RWPE1 (cell line): ENCODE results near the gene RRM2.
A peak's percentile ranks its signal among the peaks of the same experiment; 100 is the strongest.

Experiments
- CTCF ChIA-PET: fragments of 350-600 bp; sonication (Branson Sonifier 250); formaldehyde crosslinking; extraction: SDS; loops from one replicate; lab custom pipeline; 2021; lab: Yijun Ruan, JAX
- POLR2A ChIA-PET: fragments of 400-600 bp; formaldehyde crosslinking; extraction: SDS; loops from one replicate; lab custom pipeline; 2020; ENCODE audit warnings: antibody characterized with exemption; ENCODE audit not compliant: low non-redundant PET; lab: Yijun Ruan, JAX
- DNase-seq: peaks from one replicate; pipeline ENCODE4 v3.0.0; 2012; ENCODE audit warnings: low spot score
- H3K27ac ChIP-seq: fragments of 450-650 bp; 2 replicates; pipeline ENCODE4 v1.5.1; 2017
- CTCF ChIP-seq: fragments of 450-650 bp; conservative IDR thresholded peaks from 2 replicates; pipeline ENCODE4 v1.5.1; 2017; ENCODE audit warnings: low read depth, mild to moderate bottlenecking

RRM2 gene

DNA sequence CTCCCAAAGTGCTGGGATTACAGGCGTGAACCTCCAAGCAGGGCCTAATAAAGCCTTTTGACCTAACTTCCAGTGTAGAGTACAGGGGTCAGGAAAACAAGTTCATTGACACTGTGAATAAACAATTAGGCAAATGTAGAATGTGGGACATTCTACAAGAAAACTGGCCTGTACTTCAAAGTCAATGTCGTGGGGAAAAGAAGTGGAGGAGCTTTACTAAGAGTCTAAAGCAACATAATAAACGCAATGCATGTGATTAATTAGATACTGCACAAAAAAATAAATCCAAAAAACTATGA is 3.6 kb upstream of the RRM2 start:
- ChIA-PET POLR2A (no interaction called here), CTCF (interaction anchor here (0.6 to 1.4 kb wide), 2 partner anchors 22 to 290 kb away, joined by 3 to 4 read pairs; no protein-coding TSS in a partner anchor)
- no peak overlapping the region; the same call in 1 of the 2 replicates for H3K27ac ChIP-seq

GRCh38 chr2:10119601-10120157 is 2.9 kb upstream of the RRM2 start:
- CTCF ChIA-PET: interaction anchor here (0.6 to 1.4 kb wide), 3 partner anchors 22 to 289 kb away, joined by 3 to 4 read pairs (median 3); no protein-coding TSS in a partner anchor
- POLR2A ChIA-PET: no interaction called here
- H3K27ac ChIP-seq: peak overlapping the region; percentile 95
- no peak for TF ChIP-seq CTCF
- DNase-seq: no peak

More for the DNA sequence above, 3.6 kb upstream of the RRM2 start:
- TF ChIP-seq CTCF: no peak
- DNase-seq: no peak

- ChIA-PET POLR2A (no interaction called here), CTCF (interaction anchor here (0.7 to 1.4 kb wide), 2 partner anchors 23 to 47 kb away, joined by 3 to 4 read pairs; no protein-coding TSS in a partner anchor)
- TF ChIP-seq CTCF: no peak
- H3K27ac ChIP-seq: peak overlapping the region; percentile 95
- DNase-seq: peak; percentile 95
Observed at GRCh38 chr2:10120158-10120876, 2.2 kb upstream of the RRM2 start.

GRCh38 chr2:10120877-10121574 is 1.5 kb upstream of the RRM2 start:
- no peak for TF ChIP-seq CTCF
- ChIA-PET POLR2A (no interaction called here), CTCF (interaction anchor here (1.0 kb wide), 1 partner anchor 35 kb away, joined by 3 read pairs; no protein-coding TSS in a partner anchor)
- H3K27ac ChIP-seq: peak overlapping the region; percentile 95
- DNase-seq: no peak

DNA sequence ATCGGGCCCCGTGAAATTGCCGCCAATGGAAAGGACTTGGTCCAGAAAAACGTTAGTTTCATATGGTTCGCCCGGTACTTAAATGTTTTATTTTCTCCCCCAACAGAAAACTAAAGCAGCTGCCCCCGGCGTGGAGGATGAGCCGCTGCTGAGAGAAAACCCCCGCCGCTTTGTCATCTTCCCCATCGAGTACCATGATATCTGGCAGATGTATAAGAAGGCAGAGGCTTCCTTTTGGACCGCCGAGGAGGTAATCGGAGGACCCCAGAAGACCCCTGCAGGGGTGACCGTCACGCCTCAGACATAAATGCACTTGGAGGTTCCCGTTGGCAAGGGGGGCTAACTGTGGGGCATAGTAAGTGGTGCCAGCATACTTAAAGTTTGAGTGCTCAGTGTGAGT is 742 bp downstream of the RRM2 start:
- POLR2A ChIA-PET: interaction anchor here (0.6 kb wide), 1 partner anchor 285 kb away, joined by 4 read pairs; no protein-coding TSS in a partner anchor
- no peak for TF ChIP-seq CTCF

DNA sequence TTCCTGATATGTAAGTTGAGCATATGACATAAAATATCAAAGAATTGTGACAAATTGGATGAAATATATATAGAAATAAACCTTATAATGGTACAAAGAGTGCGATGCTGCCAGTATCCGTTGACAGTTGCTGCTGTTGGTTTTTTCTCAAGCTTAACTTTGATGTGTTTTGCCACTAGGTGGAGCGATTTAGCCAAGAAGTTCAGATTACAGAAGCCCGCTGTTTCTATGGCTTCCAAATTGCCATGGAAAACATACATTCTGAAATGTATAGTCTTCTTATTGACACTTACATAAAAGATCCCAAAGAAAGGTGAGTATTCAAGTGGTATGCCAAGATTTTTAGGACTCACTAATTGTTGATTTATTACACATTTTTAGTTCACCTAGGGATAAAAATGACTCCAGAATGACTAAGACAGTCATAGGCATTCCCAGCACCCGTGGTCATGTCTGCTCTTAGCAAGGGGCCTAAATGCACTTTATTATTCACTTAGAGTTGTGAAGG is 2.1 kb downstream of the RRM2 start:
- ChIA-PET CTCF (interaction anchor here (0.6 to 3.5 kb wide), 10 partner anchors 9 to 310 kb away, joined by 3 to 22 read pairs (median 5); no protein-coding TSS in a partner anchor), POLR2A (interaction anchor here (0.5 kb wide), 1 partner anchor 9 kb away, joined by 3 read pairs; no protein-coding TSS in a partner anchor)
- no peak for DNase-seq
- H3K27ac ChIP-seq: peak overlapping the region; percentile 93
- peak; percentile 68 for TF ChIP-seq CTCF

More for the DNA sequence above, 742 bp downstream of the RRM2 start:
- H3K27ac ChIP-seq: peak overlapping the region; percentile 93
- no peak for DNase-seq
- CTCF ChIA-PET: interaction anchor here (1.4 to 3.5 kb wide), 3 partner anchors 50 to 312 kb away, joined by 6 to 22 read pairs (median 13); no protein-coding TSS in a partner anchor
